T follicular helper cell (primary cell): ENCODE measurements around the gene UBE2O.

Experiments
- DNase-seq: peaks from one replicate; pipeline ENCODE4 v3.0.0-alpha.2; 2020; ENCODE audit warnings: low read depth
- total RNA-seq, 2 experiments: gene quantifications; one replicate each; lab custom pipeline; 2026; lab: John Stamatoyannopoulos, UW

Gene UBE2O
- 80.8 to 92.9 reads per million in 2 experiments for total RNA-seq

- DNase-seq: peak; percentile 91
These were observed at the start of gene UBE2O for GRCh38 chr17:76452660-76453430. Gene UBE2O, minus strand, starts transcription at chr17:76453152. Its CDS starts 11 bp downstream, at chr17:76453141.

- no peak for DNase-seq
These were observed 48.9 kb upstream of the UBE2O start for GRCh38 chr17:76501827-76502307.

- peak; percentile 91 for DNase-seq
These were observed 48.3 kb upstream of the UBE2O start, which contains the start of gene RHBDF2 for GRCh38 chr17:76501018-76501826. Gene RHBDF2, minus strand, starts transcription at chr17:76501423. Its CDS starts 19,899 bp downstream, at chr17:76481524.

- no peak for DNase-seq
These were observed 47.7 kb upstream of the UBE2O start for GRCh38 chr17:76500747-76501017.

DNA sequence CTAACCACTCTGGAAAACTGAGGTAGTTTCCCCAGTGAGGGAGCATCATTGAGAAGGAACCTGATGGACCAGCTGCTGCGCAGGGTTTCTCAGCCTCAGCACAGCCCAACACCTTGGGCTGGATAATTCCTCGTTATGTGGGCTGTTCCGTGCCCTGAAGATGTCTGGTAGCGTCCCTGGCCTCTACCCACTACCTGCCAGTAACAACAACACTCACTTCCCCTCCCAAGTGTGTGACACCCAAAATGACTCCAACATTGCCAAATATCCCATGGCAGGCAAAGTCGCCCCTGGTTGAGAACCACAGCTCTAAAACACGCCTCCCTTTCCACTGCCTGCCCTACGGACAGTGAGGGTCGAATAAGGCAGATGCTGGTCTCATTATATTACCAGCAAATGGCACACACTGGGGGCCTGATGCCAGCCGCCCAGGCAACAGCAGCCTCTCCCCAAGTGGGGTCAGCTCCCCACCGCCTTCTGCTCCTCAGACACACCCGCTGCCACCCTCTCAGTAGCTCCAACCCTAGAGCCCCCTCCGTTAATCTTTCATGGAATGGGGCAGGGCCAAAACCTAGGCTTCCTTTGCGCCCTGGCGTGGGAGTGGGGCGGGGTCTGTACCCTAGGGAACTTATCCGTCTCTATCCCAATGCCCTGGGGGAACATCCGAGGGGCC is 47.3 kb upstream of the UBE2O start:
- DNase-seq: no peak

- no peak for DNase-seq
These were observed 46.3 kb upstream of the UBE2O start for GRCh38 chr17:76499267-76499667.

- no peak for DNase-seq
These were observed 45.9 kb upstream of the UBE2O start for GRCh38 chr17:76498876-76499251.

DNA sequence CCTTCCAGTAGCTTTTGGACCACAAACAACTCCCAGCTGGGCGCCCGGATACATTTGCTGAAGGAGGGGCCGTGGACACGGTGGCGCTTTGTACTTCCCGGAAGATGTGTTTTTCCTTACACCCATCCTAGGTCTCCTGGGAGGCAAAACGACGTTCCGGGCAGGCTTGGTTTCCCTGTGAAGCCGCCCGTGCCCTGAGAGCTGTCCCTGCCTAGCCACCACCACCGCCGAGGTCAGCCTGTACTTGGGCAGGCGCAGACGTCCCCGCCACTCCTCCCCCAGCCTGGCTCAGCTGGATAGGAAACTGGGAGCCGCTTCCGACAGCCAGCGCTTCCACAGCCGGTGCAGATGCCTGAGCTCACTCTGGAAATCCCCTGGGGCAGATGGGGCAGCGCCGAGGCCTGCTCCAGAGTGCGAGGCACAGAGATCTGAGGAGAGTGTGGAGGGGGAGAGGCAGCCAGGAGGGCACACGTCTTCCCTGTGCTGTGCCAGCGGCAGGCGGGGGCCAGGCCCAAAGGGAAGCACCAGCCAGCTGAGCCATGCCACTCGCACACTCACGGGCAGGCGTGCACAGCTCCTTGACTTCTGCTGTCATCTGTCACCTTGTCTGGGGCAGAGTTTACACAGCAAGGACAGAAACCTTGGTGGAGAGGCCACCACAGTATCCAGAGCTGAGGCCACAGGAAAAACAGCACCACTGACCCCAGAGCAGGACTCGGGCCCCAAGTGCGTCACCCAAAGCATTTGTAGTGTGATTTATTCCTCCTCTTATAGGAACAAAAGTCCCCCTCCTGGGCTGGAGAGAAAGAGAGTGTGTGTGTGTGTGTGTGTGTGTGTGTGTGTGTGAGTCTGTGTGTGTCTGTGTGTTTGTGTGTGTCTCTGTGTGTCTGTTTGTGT is 45.3 kb upstream of the UBE2O start:
- DNase-seq: no peak

DNA sequence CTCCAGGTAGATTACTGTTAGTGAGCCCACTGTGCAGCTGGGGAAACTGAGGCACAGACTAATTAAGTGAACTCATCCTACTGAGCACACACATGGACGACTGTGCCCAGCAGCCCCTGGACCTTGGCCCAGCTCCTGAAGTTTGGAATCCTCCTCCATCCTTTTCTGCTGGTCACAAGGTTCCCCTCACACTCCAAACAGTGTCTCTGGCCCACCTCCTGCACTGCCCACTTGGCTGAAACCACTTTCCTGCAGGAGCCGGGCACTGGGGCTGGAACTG is 44.7 kb upstream of the UBE2O start:
- DNase-seq: no peak

- DNase-seq: no peak
These were observed 43.5 kb upstream of the UBE2O start for GRCh38 chr17:76496464-76496863.

DNA sequence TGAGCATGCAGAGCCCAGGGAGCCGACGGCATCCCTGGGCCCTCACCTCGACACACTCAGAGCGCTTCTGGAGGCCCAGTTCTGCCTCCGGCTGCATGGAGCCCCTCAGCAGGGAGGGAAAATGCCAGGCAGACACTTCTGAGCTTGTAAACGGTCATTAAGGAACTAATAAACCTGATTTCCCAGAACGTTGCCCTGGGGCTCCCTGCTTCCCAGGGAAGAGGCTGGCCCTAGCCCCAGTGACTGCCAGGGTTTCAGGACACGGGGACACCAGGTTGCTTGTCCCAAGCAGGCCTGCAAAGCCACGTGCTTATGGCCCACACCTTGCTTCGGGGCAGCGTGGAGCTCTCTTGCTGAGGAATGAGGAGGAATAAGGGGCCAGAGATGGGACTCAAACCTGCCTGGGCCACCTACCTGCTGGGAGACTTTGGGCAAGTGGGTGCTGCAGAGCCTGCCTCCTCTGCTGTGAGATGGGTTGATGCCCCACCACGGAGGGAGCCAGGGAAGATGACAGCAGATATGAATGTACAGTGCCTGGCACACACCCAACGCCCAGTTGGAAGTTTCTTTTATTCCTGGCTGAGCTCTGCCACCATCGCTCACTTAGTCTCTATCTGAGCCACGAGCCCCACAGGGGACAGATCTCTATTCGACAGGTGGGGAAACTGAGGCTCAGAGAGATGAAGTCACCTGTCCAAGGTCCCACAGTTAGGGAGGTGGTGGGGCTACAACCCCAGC is 42.9 kb upstream of the UBE2O start:
- DNase-seq: no peak

DNA sequence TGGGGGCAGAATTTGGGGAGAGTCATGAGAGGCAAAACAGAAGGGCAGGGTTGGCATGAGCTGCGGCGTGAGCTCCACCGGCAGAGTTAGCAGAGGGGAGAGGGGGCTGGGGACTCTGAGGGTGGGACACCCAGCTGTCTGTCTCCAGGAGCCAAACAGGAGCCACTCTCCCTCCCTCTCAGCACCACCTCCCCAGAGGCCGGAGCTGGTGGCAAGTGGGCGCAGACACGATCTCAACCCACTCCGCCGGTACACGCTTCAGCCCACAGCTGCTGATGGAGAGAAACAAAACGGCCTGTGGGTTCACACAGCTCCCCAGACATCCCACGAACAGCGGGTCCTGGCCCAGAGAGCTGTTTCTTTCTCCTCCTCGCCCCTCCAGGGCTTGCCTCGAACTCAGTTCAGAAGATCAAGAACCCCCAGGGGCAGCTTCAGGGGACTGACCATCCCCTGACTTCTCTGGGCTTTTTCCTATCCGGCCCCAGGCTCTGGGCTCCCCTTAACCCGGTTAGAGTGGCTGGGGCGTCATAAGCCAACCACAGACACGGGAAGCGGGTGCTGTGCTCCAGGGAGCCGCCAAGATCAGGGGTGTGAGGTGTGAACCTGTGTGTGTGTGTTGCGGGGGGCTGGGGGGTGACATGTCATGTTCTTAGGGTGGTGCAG is 40.7 kb upstream of the UBE2O start:
- no peak for DNase-seq

- no peak for DNase-seq
These were observed 40.1 kb upstream of the UBE2O start for GRCh38 chr17:76492989-76493501.

DNA sequence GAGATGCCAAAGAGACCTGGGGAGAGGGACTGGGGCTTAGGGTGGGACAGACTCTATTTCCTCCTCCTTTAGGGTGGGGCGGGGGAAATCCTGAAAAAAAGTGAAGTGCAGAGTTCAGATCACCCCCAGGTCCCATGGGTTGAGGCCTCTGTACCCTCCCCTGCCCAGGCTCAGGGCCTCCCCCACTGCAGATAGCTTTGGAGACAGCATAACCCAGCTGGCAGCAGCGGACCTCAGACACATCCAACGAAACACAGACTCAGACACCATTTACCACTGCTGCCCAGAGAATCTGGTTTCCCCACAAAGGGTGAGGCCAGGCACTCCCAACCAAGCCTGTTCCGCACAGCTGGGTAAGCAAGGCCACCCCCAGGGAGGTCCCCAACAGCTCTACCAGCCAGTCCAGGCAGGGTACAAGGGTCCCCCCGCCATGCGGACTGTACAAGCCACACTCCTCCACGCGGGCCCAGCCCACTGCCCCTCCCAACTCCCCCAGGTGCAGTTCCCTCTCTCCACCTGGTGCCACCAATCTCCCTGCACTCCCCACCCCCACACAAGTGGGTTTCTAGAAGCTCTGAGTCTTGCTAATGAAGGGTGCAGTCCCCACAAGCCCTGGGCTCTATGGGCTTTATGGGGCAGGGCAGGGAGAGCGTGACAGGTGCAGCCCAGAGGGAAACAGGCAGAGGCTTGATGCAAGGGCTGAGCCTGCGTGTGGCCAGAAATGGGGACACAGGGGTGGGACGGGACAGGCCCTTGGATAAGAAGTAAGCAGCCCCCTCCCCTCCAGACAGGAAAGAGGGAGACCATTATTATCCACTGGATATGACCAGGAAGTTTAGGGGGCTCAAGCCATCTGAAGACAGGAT is 39.4 kb upstream of the UBE2O start:
- no peak for DNase-seq

DNA sequence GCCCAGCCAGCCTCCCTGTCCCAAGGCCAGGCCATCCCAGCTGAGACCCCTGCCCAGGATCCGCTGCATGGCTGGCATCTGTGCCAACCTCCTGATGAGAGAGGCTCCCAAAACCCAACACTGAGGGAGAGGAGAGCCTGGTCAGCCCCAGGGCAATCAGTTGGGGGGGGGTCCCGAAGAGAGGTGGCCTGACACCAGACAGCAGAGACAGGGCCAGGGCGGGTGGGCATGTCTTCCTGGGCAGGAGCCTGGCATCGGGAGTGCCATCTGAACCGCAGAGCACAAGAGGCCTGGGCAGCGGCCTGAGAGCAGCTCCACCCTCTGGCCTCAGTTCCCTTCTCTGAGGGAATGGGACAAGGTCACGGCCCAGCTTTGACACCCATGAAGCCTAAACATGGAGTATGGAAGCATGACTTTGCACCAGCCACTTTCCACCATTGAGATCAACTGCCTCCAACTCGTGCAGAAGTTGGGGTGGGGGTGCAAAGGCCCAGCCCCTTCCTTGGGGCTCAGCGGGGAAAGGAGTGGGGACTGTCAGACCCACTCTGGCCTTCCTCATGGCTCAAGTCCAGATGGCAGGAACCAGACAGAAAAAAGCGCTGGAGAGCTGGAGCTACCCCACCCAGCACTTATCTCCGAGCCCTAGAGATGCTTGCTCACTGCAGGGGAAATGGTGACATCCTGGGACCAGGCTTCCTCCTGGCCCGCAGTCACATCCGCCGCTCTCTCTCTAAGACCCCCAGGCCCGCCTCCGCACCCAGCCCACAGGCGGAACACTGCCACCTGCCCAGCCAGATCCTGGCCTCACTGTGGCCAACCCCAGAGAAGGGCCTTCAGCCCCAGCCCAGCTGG is 38.5 kb upstream of the UBE2O start:
- DNase-seq: no peak

GRCh38 chr17:76490112-76490710 is 37.3 kb upstream of the UBE2O start:
- DNase-seq: no peak

GRCh38 chr17:76487451-76488192 is 34.7 kb upstream of the UBE2O start:
- no peak for DNase-seq
